ENCODE results near the gene GRM8.
"Not testable (repeated sequence)": the region's sequence is repeated elsewhere in the genome, so short reads cannot be mapped to it uniquely, and the experiment has no call there.

The GRM8 gene

GRCh38 chr7:126838194-126838593 is 414.5 kb downstream of the GRM8 start:
- no peak for DNase-seq (ENCODE audit: low spot score)
- Histone ChIP-seq H3K4me3 (no peak overlapping the region), H3K27ac (no peak overlapping the region)
- TF ChIP-seq CTCF (IDR thresholded peaks at IDR 0.05): no peak

- not testable (repeated sequence) for H3K27ac ChIP-seq; DNase-seq (ENCODE audit: low spot score); H3K4me3 ChIP-seq
These were observed 421.5 kb downstream of the GRM8 start for GRCh38 chr7:126831241-126831640.

- TF ChIP-seq CTCF (IDR thresholded peaks at IDR 0.05): no peak
- no peak for DNase-seq (ENCODE audit: low spot score)
- no peak overlapping the region for H3K4me3 ChIP-seq
- H3K27ac ChIP-seq: no peak overlapping the region
These were observed 431.8 kb downstream of the GRM8 start for GRCh38 chr7:126820925-126821324.

GRCh38 chr7:126819197-126819484 is 433.6 kb downstream of the GRM8 start:
- H3K4me3 ChIP-seq: no peak overlapping the region
- DNase-seq (ENCODE audit: low spot score): no peak
- no peak for TF ChIP-seq CTCF (IDR thresholded peaks at IDR 0.05)
- H3K27ac ChIP-seq: no peak overlapping the region

GRCh38 chr7:126818393-126819196 is 434.1 kb downstream of the GRM8 start:
- no peak for TF ChIP-seq CTCF (IDR thresholded peaks at IDR 0.05)
- no peak for DNase-seq (ENCODE audit: low spot score)
- no peak overlapping the region for H3K4me3 ChIP-seq
- H3K27ac ChIP-seq: no peak overlapping the region

- Histone ChIP-seq H3K4me3 (no peak overlapping the region), H3K27ac (no peak overlapping the region)
- no peak for TF ChIP-seq CTCF (IDR thresholded peaks at IDR 0.05)
- DNase-seq (ENCODE audit: low spot score): no peak
These were observed 443.6 kb downstream of the GRM8 start for GRCh38 chr7:126809188-126809587.

GRCh38 chr7:126806614-126807013 is 446.1 kb downstream of the GRM8 start:
- H3K4me3 ChIP-seq: no peak overlapping the region
- TF ChIP-seq CTCF (IDR thresholded peaks at IDR 0.05): no peak
- H3K27ac ChIP-seq: no peak overlapping the region
- DNase-seq (ENCODE audit: low spot score): no peak

All from coronary artery (tissue), 2 donors.